GM12892 (cell line): ENCODE data around the gene EXPH5.

Experiments
- DNase-seq: peaks from one replicate; pipeline ENCODE4 v3.0.0; 2011; ENCODE audit not compliant: insufficient read length
- FAIRE-seq: peaks from 2 replicates; lab custom pipeline; 2011; peaks lifted over from hg19 to GRCh38; lab: Jason Lieb, UNC
- POLR2A ChIP-seq: IDR thresholded peaks from 2 replicates; pipeline ENCODE4 v1.6.1; 2011; ENCODE audit warnings: low read depth, low read length, control low read depth
- POLR2AphosphoS5 ChIP-seq: IDR thresholded peaks from 2 replicates; pipeline ENCODE4 v1.6.1; 2011; ENCODE audit warnings: low read depth, low read length, control low read depth
- TAF1 ChIP-seq: IDR thresholded peaks from 2 replicates; pipeline ENCODE4 v1.6.1; 2011; ENCODE audit warnings: low read depth, mild to moderate bottlenecking, control low read depth, low read length, borderline replicate concordance

Gene EXPH5

DNA sequence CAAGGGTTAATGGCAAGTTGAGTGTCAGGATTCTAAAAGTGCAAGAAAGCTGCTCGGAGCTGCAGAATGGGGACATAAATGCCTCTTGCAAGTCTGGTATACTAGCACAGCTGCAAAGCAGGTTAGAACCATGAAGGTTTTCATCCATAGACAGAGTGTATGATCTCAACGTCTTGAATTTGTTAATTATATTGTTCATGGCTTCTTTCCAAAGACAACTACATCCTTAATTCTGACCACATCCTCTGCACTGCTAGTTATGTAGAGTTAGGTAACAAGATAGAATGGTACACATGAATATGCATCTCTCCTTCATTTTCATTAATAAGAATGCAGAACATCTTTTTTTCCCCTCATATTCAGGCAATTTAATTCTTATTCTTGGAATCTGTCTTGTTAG lies 34.2 kb downstream of the EXPH5 start:
- DNase-seq, result no peak
- TF ChIP-seq POLR2AphosphoS5, result no peak
- TF ChIP-seq TAF1, result no peak
- no peak for TF ChIP-seq POLR2A
- peak; percentile 61 for FAIRE-seq

DNA sequence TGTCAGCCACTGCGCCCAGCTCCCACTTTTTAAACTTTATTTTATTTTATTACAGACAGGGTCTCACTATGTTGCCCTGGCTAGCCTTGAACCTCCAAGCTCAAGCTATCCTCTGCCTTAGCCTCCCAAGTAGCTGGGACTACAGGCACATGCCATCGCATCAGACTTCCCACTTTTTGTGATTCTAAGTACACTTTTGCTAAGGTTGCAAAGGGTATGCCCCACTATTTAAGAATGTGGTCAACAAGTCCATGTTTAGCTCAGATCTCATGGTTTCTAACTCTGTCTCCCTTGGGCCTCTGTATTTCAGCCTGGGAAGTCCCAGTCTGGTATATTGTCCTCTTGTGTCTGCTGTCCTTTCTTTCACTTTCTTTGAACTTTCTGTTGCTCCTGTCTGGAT lies 35.3 kb downstream of the EXPH5 start:
- no peak for DNase-seq
- TF ChIP-seq POLR2AphosphoS5, result no peak
- no peak for TF ChIP-seq TAF1
- no peak for TF ChIP-seq POLR2A
- FAIRE-seq, result peak; percentile 84

DNA sequence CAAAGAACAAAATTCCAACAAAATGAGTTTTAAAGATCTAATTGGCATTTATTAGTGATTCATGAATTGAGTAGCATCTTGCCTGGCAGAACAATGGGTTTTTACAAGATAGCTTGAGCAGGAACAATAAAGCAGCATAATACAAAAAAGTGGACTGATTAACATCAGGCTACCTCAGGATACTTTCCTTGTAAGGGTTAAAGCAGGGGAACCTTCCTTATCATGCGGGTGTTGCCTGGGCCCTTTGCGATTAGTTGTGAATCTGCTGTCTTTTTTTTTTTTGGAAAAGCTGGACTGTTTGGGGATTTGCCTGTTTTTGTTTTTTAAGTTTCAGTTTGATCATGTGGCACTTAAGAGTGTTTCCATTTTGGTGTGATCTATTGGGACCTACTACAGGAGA lies 37.5 kb downstream of the EXPH5 start:
- no peak for FAIRE-seq
- TF ChIP-seq POLR2AphosphoS5, result no peak
- TF ChIP-seq TAF1, result no peak
- TF ChIP-seq POLR2A, result no peak
- DNase-seq, result no peak

DNA sequence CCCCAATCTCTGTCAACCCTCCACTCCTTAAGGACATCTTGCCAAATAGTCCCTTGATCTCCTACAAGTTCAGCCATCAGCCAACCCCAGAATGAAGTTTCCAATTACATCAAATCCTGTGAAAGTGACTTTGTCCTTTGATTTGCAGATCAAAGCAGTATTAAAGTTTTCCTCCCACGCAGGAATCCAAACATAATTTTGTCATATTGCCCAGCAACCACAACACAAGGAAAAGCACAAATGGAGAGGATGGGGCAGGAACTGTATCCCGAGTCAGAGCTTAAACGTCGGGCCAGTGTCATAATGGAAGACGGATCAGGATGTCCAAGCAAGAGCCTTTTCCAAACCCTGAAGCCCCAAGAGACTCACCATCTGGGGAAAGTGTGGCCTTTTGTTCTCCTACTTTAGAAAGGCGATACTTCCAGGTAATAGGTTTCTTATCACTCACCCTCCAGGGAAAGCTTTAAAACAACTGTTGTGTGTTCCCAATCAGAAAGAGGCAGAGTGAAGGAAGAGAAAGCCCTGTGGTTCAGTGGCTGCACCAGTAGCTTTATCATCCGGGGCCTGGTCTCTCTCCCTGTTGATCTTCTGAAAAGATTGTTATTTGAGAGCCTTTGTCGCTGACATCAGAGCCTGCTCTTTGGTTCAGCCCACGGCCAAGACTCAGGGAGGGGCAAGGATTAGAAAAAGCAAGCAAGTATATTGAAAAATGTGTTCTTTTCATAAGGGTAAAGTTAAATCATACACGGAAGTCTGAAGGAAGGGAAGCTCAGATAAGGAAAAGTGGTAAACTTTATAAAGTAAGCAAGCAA lies 41.7 kb downstream of the EXPH5 start:
- FAIRE-seq (no peak), DNase-seq (no peak)
- TF ChIP-seq POLR2AphosphoS5, result no peak
- no peak for TF ChIP-seq TAF1
- TF ChIP-seq POLR2A, result no peak

DNA sequence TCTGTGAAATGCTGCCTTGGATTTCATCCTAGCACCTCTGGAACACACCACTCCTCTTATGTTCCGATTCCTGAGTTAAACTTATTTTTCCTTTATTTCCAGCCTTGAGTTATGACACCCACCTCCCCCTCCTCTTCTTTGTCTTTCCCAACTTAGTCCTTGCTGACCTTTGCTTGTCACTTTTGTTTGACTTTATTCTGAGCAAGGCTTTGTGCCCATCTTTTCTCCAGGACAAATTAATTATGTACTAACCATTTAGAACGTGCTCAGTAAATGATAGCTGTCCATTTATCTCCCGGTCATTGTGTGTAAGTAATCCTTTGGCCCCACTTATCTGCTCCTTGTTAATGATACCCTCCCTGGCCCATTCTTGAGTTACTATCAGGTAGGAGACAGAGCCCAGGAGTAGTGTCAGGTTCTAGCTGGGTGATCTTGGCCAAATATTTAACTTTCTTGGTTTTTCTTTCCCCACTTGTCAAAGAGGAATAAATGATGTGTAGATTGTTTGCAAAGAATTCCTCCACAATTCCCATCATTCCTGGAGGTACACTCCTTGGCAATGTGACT lies 44.2 kb downstream of the EXPH5 start:
- DNase-seq (no peak), FAIRE-seq (peak; percentile 57)
- TF ChIP-seq POLR2AphosphoS5 (no peak), POLR2A (no peak), TAF1 (no peak)

DNA sequence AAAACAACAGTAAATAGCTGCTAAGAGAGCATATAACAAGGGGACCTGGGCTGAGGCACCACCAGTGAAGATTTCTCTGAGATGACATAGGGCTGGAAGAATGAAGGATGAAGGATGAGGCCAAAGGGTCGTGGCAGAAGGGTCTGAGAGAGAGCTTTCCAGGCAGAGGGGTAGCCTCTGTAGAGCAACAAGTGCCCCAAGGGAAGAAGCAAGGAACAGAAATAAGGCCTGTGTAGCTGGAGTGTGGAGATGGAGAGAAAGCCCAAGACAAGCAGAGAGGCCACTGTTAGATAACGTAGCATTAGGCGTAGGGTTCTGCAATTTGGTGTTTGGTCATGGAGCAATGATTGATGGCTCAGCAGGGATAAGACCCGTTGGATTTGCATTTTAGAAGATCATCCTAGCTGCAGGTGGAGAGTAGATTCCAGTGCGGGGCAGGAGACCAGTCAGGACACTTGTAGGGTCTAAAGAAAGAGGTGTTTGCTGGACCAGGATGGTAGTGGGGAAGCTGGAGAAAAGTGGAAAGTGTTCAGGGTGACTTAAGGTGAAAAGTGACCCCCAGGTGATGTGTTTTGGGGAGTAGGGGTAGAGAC lies 47.6 kb downstream of the EXPH5 start:
- FAIRE-seq (no peak), DNase-seq (no peak)
- TF ChIP-seq TAF1, result no peak
- TF ChIP-seq POLR2AphosphoS5, result no peak
- TF ChIP-seq POLR2A, result no peak

DNA sequence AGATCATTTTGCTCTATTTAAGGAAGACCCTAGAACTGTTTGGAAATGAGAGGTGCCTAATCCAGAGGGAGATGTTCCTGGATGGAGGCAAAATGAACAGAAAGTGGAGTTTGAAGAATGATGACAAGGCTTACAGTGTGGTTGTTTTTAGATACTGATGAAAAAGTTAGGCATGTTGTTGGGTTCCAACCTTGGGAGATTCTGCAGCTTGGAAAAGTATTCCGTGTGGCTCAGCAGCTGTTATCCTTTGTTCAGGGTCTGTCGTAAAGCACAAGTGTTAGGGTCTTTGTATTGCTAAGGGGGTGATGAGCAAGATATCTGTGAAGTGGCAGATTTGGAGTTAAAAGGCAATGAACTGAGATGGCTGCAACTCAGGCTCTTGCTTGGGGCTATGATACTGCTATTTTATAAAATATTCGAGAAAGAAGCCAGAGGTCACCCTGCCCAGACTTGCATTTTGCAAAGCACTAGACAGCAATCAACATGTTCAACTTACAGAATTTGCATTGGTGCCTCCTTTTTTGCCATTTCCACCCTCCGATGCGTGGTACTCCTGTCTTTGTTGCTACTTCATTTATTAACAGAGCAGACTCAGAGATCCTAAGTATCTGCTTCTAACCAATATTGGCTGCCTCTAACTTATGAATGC lies 50.1 kb downstream of the EXPH5 start:
- no peak for TF ChIP-seq POLR2A
- TF ChIP-seq POLR2AphosphoS5, result no peak
- TF ChIP-seq TAF1, result no peak
- no peak for DNase-seq
- FAIRE-seq, result no peak

DNA sequence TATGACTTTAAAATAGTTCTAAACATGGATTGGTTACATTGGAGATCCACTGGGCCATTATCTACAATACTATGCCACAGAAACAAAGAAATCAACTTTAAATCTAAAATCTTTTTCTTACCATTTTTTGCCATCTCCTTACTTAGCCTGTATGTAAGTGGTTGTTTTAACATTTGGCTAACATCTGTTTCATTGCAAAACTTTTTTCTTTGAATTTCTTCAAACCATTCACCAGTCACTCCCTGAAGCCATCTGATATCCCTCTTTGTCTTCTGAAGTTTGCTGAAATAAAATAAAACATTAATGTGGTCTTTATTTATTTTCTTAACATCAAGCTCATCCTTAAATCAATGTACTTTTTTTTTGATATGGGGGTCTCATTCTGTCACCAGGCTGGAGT lies 52.0 kb downstream of the EXPH5 start:
- no peak for FAIRE-seq
- TF ChIP-seq POLR2A, result no peak
- no peak for TF ChIP-seq POLR2AphosphoS5
- no peak for TF ChIP-seq TAF1

DNA sequence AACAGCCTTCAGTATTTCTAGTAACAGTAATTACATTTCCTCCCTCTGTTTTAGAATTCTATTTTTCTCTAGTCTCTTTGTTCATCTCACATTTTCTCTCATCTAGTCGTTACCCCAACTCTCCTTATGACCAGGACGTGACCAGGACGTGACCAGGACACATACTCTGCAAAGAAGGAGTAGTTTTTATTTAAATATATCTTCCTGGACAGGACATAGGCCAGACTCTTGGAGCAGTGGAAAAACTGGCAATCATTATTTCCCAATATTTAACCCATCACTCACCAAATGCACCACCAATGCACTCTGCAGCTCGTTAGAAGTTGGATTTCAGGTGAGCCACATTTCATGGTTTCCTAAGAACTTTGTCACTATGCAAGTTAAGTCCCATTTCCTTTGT lies 55.1 kb downstream of the EXPH5 start:
- DNase-seq (no peak), FAIRE-seq (peak; percentile 21)
- TF ChIP-seq TAF1, result no peak
- TF ChIP-seq POLR2A, result no peak
- TF ChIP-seq POLR2AphosphoS5, result no peak

More for the DNA sequence above, 52.0 kb downstream of the EXPH5 start:
- no peak for DNase-seq

DNA sequence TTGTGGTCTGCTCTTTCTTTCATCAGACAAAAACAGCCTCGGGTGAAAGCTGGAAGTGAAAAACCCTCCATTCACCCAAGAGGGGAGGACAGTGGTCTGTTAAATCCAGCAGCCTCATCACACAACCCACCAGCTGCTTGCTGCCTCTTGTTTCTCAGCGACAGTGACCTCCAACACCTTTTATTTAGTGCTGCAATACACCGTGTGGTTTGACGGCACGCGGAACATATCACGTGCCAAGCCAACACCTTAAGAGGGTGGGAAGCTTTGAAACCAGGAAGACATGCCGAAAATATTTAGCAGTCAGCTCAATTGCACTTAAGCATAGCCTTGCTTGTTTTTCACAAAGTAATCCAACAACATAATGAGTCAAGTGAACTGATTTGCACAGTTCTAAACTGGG lies 55.5 kb downstream of the EXPH5 start:
- peak; percentile 14 for FAIRE-seq
- TF ChIP-seq TAF1 (no peak), POLR2A (no peak), POLR2AphosphoS5 (no peak)
- no peak for DNase-seq

DNA sequence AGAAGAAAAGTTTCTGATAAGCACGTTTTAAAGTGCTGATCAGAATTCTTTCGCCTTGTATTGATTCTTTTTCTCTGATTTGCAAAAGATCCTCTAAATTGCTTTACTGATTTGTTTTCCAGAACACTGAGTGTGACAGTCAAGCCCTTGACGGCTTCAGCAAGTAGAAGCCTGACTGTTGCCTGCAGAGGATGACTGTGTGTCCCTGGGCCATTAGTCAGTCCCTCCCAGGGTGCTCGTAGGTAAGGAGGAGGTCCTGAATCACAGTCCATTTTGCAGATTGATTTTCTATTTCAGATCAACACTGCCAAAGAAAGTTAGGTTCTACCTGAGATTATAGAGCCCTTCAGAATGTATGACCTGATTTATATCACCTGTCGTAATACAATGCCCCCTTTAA lies 56.8 kb downstream of the EXPH5 start:
- DNase-seq (no peak), FAIRE-seq (no peak)

DNA sequence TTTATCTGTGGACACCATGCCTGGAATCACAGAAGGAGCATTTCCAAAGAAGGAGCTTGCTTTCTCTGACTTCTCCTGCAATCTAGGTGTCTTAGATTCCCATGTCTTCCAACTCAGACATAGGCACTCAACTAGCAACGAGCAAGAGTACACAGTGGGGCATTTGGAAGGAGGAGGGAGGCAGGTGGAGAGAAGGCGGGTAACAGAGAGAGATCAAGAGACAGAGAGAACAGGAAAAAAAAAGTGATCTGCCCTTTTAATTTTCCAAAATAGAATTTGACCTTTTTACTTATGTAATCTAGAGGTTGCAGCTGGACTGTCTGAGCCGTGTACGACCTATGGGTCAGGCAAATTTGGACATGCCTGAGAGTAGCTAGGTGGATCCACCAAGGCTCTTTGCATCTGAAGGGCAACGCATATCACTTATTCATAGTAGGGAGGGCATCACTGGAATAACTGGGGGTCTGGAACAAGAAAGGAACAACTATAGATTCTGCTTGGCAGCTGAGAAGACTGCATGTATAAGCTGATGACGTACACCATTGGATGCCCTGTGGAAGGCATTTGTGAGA lies 58.1 kb downstream of the EXPH5 start:
- TF ChIP-seq TAF1 (no peak), POLR2A (no peak), POLR2AphosphoS5 (no peak)
- FAIRE-seq (no peak), DNase-seq (no peak)

More for the DNA sequence above, 56.8 kb downstream of the EXPH5 start:
- no peak for TF ChIP-seq TAF1
- no peak for TF ChIP-seq POLR2A
- no peak for TF ChIP-seq POLR2AphosphoS5
